22Rv1 (cell line): Measurements from ENCODE around the gene HDAC6.

Source experiments
- ZFX ChIP-seq: fragments of 450-650 bp; IDR thresholded peaks from 2 replicates; pipeline ENCODE4 v1.6.1; 2017; ENCODE audit warnings: antibody characterized with exemption, borderline replicate concordance
- TF ChIP-seq, protein P1 (sequence below): fragments of 450-650 bp; IDR thresholded peaks from 2 replicates; pipeline ENCODE4 v1.5.1; 2017; ENCODE audit warnings: mild to moderate bottlenecking

DNA sequence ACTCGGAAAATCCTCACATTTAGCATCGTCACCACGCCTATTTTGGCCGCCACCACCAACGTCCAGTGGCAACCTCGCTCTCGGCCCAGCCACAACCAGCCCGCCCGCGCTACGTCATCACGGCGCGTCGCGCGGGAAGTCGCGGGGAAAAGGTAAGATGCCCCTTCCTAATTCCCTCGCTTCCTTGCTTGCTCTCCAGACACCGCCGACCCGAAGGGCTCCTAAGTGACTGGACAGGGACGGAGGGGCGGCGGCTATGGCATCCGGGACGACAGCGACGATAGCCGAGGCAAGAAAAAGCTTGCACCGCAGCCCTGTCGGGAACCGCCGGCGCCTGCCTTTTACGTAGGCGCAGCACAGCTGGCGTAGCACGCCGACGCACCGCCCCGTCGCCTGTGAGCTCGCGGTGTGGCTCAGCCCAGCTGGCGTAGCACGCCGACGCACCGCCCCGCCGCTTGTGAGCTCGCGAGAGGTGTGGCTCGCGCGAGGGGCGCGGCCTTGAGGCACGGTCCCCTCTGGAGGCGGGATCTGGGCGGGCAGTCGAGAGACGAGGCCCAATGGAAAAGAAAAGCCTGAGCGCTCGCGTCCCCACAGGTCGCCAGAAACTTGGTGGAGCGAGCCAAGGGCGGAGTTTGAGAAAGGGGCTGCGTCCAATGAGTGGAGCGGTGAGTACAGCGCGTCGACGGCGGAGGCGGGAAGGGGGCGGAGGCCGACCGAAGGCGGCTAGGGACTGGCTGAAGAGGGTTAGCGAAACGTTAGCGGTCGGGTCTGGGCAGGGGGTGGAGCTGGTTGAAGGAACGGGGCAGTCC is at the start of gene HDAC6:
- TF ChIP-seq, protein P1, sequence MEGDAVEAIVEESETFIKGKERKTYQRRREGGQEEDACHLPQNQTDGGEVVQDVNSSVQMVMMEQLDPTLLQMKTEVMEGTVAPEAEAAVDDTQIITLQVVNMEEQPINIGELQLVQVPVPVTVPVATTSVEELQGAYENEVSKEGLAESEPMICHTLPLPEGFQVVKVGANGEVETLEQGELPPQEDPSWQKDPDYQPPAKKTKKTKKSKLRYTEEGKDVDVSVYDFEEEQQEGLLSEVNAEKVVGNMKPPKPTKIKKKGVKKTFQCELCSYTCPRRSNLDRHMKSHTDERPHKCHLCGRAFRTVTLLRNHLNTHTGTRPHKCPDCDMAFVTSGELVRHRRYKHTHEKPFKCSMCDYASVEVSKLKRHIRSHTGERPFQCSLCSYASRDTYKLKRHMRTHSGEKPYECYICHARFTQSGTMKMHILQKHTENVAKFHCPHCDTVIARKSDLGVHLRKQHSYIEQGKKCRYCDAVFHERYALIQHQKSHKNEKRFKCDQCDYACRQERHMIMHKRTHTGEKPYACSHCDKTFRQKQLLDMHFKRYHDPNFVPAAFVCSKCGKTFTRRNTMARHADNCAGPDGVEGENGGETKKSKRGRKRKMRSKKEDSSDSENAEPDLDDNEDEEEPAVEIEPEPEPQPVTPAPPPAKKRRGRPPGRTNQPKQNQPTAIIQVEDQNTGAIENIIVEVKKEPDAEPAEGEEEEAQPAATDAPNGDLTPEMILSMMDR, result no peak
- no peak for TF ChIP-seq ZFX
